Thoracic aorta (tissue), 2 donors: ENCODE measurements around the gene TMX3. TPM values are rescaled to one million over a fixed set of nuclear protein-coding genes. Genes with fewer than 3 reads are reported as not detected.
A peak's percentile ranks its signal among the peaks of the same experiment; 100 is the strongest.

Experiments
- ATAC-seq: fragments of 150-250 bp; one replicate; pipeline ENCODE4 v1.8.0; 2017; ENCODE audit warnings: low read depth; ENCODE audit not compliant: insufficient number of reproducible peaks, low FRiP score
- DNase-seq: peaks from one replicate; pipeline ENCODE4 v3.0.0-alpha.2; 2020; ENCODE audit warnings: low spot score
- H3K27ac ChIP-seq, 2 donors: fragments of 200-600 bp; sonication (generic); 1 replicate in 1 of 2; 2 replicates in 1 of 2; pipeline ENCODE4 v1.5.1; 2016; ENCODE audit warnings: mild to moderate bottlenecking in 2 of 2, moderate library complexity in 2 of 2
- H3K27me3 ChIP-seq: fragments of 200-600 bp; sonication (generic); replicated peaks from 2 replicates; pipeline ENCODE4 v1.6.0; 2016; ENCODE audit warnings: mild to moderate bottlenecking; ENCODE audit not compliant: insufficient read depth
- H3K36me3 ChIP-seq: fragments of 200-600 bp; sonication (generic); one replicate; pipeline ENCODE4 v1.5.1; 2016
- H3K4me1 ChIP-seq, 2 donors: fragments of 200-600 bp; sonication (generic); 1 replicate in 1 of 2; 2 replicates in 1 of 2; pipeline versions ENCODE4 v1.5.1 to v1.6.0; 2016; ENCODE audit warnings: low read depth in 2 of 2, mild to moderate bottlenecking in 1 of 2; ENCODE audit not compliant: control insufficient read depth in 1 of 2
- H3K4me3 ChIP-seq: fragments of 200-600 bp; sonication (generic); 2 replicates; pipeline ENCODE4 v1.5.1; 2016; ENCODE audit warnings: mild to moderate bottlenecking
- H3K9me3 ChIP-seq: fragments of 200-600 bp; sonication (generic); 2 replicates; pipeline ENCODE4 v1.5.1; 2016
- CTCF ChIP-seq: fragments of 200-600 bp; sonication (generic); IDR thresholded peaks from one replicate; pipeline ENCODE4 v1.5.1; 2019; ENCODE audit warnings: antibody characterized with exemption
- total RNA-seq, 2 donors: library from RNA; depleted of rRNA; stranded (reverse); fragments of >200 nt; gene quantifications; one replicate each; pipeline versions ENCODE4 v1.1.0 to v1.2.3, GENCODE V29; 2016

Gene TMX3
- total RNA-seq, 2 donors from 2014 or later, result 41.3 to 57.4 TPM

DNA sequence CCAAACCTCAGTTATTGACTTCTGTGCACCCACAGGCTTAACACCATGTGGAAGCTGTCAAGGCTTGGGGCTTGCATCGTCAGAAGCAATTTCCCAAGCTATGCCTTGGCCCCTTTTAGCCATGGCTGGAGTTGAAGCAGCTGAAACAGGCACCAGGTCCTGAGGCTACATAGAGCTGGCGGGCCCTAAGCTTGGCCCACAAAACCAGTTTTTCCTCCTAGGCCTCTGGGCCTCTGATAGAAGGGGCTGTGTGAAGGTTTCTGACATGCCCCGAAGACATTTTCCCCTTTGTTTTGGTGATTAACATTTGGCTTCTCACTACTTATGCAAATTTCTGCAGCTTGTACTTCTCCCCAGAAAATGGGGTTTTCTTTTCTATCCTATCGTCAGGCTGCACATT, 9.1 kb upstream of the TMX3 start:
- TF ChIP-seq CTCF, result no peak
- Histone ChIP-seq H3K9me3 (no peaks in the 10 kb centered on the region), H3K27me3 (no peaks in the 10 kb centered on the region), H3K36me3 (no peaks in the 10 kb centered on the region), H3K4me3 (no peak overlapping the region), H3K27ac (no peak overlapping the region), H3K4me1 (peaks cover 5 to 15% of the 10 kb centered on the region in 2 donors)
- DNase-seq, result no peak
- ATAC-seq, result no peak

GRCh38 chr18:68723539-68723938, 8.6 kb upstream of the TMX3 start:
- H3K27ac ChIP-seq, result no peak overlapping the region
- H3K27me3 ChIP-seq, result no peaks in the 10 kb centered on the region
- no peaks in the 10 kb centered on the region for H3K36me3 ChIP-seq
- no peak overlapping the region for H3K4me3 ChIP-seq
- ATAC-seq (no peak), DNase-seq (no peak)
- no peaks in the 10 kb centered on the region for H3K9me3 ChIP-seq
- TF ChIP-seq CTCF, result no peak
- H3K4me1 ChIP-seq, result peaks cover 5 to 15% of the 10 kb centered on the region in 2 donors

GRCh38 chr18:68722821-68723220, 7.9 kb upstream of the TMX3 start:
- H3K27ac ChIP-seq, result peak overlapping the region; percentile 70 to 77
- DNase-seq (no peak), ATAC-seq (no peak)

DNA sequence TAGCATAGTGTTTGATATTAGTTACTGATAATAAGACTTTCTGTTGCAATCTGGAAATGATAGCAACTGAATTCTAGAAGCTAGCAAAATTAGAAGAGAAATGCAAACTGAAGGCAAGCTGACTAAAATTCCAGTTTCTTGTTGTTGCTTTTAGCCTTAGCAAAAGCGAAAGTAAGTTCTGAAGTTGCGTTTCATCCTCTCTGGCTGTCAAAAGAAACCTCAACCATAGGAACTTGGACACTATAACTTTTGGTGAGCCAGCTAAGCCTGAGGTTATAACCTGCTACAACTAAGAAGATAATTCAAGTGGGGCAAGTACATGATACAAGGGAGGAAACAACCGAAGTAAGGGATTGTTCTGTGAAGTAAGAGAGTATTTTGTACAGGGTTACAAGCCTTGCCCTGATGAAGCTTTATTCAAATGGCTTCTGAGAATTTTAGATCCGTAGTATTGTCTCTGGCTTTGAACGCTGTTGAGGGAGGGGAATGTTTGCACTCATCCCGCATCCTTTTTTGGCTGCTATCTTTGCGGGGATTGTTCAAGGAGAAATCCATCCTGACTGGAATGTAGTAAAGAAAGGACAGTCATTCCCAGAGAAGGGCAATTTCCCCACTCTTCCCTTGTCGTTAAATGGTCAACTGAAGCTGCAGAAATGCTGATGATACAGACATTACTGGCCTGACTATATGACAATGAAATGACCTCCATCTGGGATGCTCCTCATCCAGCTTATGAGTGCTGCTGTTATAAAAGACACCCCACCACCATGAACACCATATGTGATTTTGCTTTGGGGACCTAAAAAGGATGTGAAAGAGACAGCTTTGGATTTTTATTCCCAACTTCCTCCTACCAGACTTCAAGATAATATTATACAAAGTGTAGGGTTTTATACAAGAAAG, 7.0 kb upstream of the TMX3 start:
- Histone ChIP-seq H3K27me3 (no peaks in the 10 kb centered on the region), H3K9me3 (no peaks in the 10 kb centered on the region), H3K4me3 (peak overlapping the region; percentile 67), H3K27ac (peak overlapping the region; percentile 70 to 77), H3K4me1 (peaks cover 5 to 15% of the 10 kb centered on the region in 2 donors), H3K36me3 (no peaks in the 10 kb centered on the region)
- ATAC-seq (no peak), DNase-seq (no peak)
- TF ChIP-seq CTCF, result no peak

More at GRCh38 chr18:68722821-68723220, 7.9 kb upstream of the TMX3 start:
- no peaks in the 10 kb centered on the region for H3K9me3 ChIP-seq
- H3K27me3 ChIP-seq, result no peaks in the 10 kb centered on the region
- TF ChIP-seq CTCF, result no peak
- H3K4me3 ChIP-seq, result peak overlapping the region; percentile 67
- H3K36me3 ChIP-seq, result no peaks in the 10 kb centered on the region
- H3K4me1 ChIP-seq, result peaks cover 5 to 15% of the 10 kb centered on the region in 2 donors

- H3K4me3 ChIP-seq, result peak overlapping the region; percentile 83
- TF ChIP-seq CTCF, result no peak
- H3K4me1 ChIP-seq, result peaks cover 8 to 10% of the 10 kb centered on the region in 2 donors
- no peak for DNase-seq
- ATAC-seq, result peak; percentile 12
- no peaks in the 10 kb centered on the region for H3K9me3 ChIP-seq
- H3K27ac ChIP-seq, result peak overlapping the region; percentile 59 to 77
- no peaks in the 10 kb centered on the region for H3K27me3 ChIP-seq
- peaks cover 11% of the 10 kb centered on the region for H3K36me3 ChIP-seq
Measured at GRCh38 chr18:68714366-68714711, 569 bp downstream of the TMX3 start.
